BLaER1 (cell line): ENCODE measurements around the gene ARL5C.

ENCODE experiments used
- H3K27ac ChIP-seq: shearing (Covaris generic); formaldehyde crosslinking; 2 replicates; pipeline ENCODE4 v1.8.1; 2022
- H3K27me3 ChIP-seq: shearing (Covaris generic); formaldehyde crosslinking; 2 replicates; pipeline ENCODE4 v1.8.1; 2022
- H3K36me3 ChIP-seq: shearing (Covaris generic); formaldehyde crosslinking; 2 replicates; pipeline ENCODE4 v1.8.1; 2022
- H3K4me1 ChIP-seq: shearing (Covaris generic); formaldehyde crosslinking; 2 replicates; pipeline ENCODE4 v1.8.1; 2022
- H3K4me2 ChIP-seq: shearing (Covaris generic); formaldehyde crosslinking; 2 replicates; pipeline ENCODE4 v1.8.1; 2022
- H3K4me3 ChIP-seq: shearing (Covaris generic); formaldehyde crosslinking; 2 replicates; pipeline ENCODE4 v1.8.1; 2022
- H3K9ac ChIP-seq: shearing (Covaris generic); formaldehyde crosslinking; 2 replicates; pipeline ENCODE4 v1.8.1; 2022
- H3K9me3 ChIP-seq: shearing (Covaris generic); formaldehyde crosslinking; 2 replicates; pipeline ENCODE4 v1.8.1; 2022
- H4K20me1 ChIP-seq: shearing (Covaris generic); formaldehyde crosslinking; 2 replicates; pipeline ENCODE4 v1.8.1; 2022
- Cebpa-rat ChIP-seq: shearing (Covaris generic); IDR thresholded peaks from 2 replicates; pipeline ENCODE4 v1.8.1; 2022

The ARL5C gene

GRCh38 chr17:39118674-39119419 is 47.1 kb downstream of the ARL5C start:
- Histone ChIP-seq H4K20me1 (no peaks in the 10 kb centered on the region), H3K27ac (peak overlapping the region; percentile 42), H3K9me3 (0 out of 2 replicates have a peak, but pooled peaks cover 6% of the 10 kb centered on the region), H3K4me1 (peaks cover 28% of the 10 kb centered on the region), H3K4me3 (no peak overlapping the region), H3K9ac (no peak overlapping the region), H3K4me2 (peak overlapping the region; percentile 75), H3K36me3 (no peaks in the 10 kb centered on the region), H3K27me3 (no peaks in the 10 kb centered on the region)
- no peak for TF ChIP-seq Cebpa-rat

DNA sequence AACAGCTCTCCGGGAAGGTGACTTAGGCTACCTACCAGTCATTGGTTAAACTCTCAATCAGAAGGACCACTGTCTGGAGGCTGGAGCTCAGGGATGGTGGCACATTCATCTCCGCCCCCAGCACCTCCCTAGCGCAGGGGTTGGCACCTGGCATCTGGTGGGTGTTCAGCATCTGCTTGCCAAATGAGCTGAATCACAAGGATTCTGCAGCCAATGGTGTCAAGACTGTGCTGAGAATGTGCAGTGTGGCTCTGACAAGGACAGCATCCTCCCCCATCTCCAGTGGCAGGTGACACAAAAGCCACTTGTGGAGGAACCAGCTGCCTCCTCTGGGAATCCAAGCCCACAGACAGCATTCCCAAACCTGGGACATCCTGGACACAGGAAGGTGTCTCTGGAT is 49.7 kb downstream of the ARL5C start:
- no peaks in the 10 kb centered on the region for H3K27me3 ChIP-seq
- no peak overlapping the region for H3K4me2 ChIP-seq
- no peaks in the 10 kb centered on the region for H3K36me3 ChIP-seq
- 0 out of 2 replicates have a peak, but pooled peaks cover 6% of the 10 kb centered on the region for H3K9me3 ChIP-seq
- no peaks in the 10 kb centered on the region for H4K20me1 ChIP-seq
- TF ChIP-seq Cebpa-rat = no peak
- no peak overlapping the region for H3K4me3 ChIP-seq
- H3K9ac ChIP-seq = no peak overlapping the region
- peaks cover 28% of the 10 kb centered on the region for H3K4me1 ChIP-seq
- no peak overlapping the region for H3K27ac ChIP-seq

GRCh38 chr17:39115135-39115534 is 50.8 kb downstream of the ARL5C start:
- H4K20me1 ChIP-seq = no peaks in the 10 kb centered on the region
- 0 out of 2 replicates have a peak, but pooled peaks cover 6% of the 10 kb centered on the region for H3K9me3 ChIP-seq
- H3K27ac ChIP-seq = no peak overlapping the region
- H3K27me3 ChIP-seq = no peaks in the 10 kb centered on the region
- no peak for TF ChIP-seq Cebpa-rat
- peaks cover 28% of the 10 kb centered on the region for H3K4me1 ChIP-seq
- H3K4me2 ChIP-seq = no peak overlapping the region
- H3K4me3 ChIP-seq = no peak overlapping the region
- no peaks in the 10 kb centered on the region for H3K36me3 ChIP-seq
- H3K9ac ChIP-seq = no peak overlapping the region

- TF ChIP-seq Cebpa-rat = no peak
- Histone ChIP-seq H3K27me3 (no peaks in the 10 kb centered on the region), H3K4me1 (peaks cover 24% of the 10 kb centered on the region), H4K20me1 (no peaks in the 10 kb centered on the region), H3K4me3 (no peak overlapping the region), H3K9me3 (0 out of 2 replicates have a peak, but pooled peaks cover 6% of the 10 kb centered on the region), H3K9ac (no peak overlapping the region), H3K4me2 (no peak overlapping the region), H3K36me3 (no peaks in the 10 kb centered on the region), H3K27ac (no peak overlapping the region)
Measured at GRCh38 chr17:39114723-39115122, 51.2 kb downstream of the ARL5C start.

DNA sequence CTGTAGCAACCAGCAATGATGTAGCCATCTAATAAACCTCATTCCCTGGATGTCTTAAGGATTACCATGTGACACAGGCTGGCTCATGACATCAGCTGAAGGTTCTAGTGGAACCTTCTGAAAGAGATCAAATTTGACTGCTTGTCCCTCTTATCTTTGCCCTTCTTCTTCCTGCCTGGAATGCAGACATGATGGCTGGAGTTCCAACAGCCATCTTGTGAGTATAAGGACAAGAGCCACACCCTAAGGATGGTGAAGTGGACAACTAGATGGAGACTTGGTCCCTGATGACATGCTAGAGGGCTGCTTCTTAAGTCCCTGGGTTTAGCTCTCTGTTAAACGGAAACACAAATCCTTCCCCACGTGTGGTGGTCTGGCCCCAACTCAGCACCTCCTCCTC is 52.1 kb downstream of the ARL5C start:
- no peaks in the 10 kb centered on the region for H4K20me1 ChIP-seq
- no peak overlapping the region for H3K4me2 ChIP-seq
- H3K27me3 ChIP-seq = no peaks in the 10 kb centered on the region
- peaks cover 15% of the 10 kb centered on the region for H3K4me1 ChIP-seq
- no peak overlapping the region for H3K9ac ChIP-seq
- no peaks in the 10 kb centered on the region for H3K36me3 ChIP-seq
- no peak for TF ChIP-seq Cebpa-rat
- H3K4me3 ChIP-seq = no peak overlapping the region
- H3K9me3 ChIP-seq = 0 out of 2 replicates have a peak, but pooled peaks cover 6% of the 10 kb centered on the region
- no peak overlapping the region for H3K27ac ChIP-seq

GRCh38 chr17:39110435-39111136 is 55.4 kb downstream of the ARL5C start:
- Histone ChIP-seq H3K4me3 (no peak overlapping the region), H3K36me3 (no peaks in the 10 kb centered on the region), H3K27me3 (no peaks in the 10 kb centered on the region), H4K20me1 (no peaks in the 10 kb centered on the region), H3K4me2 (no peak overlapping the region), H3K4me1 (peaks cover 15% of the 10 kb centered on the region), H3K9ac (no peak overlapping the region), H3K27ac (no peak overlapping the region), H3K9me3 (no peaks in the 10 kb centered on the region)
- TF ChIP-seq Cebpa-rat = no peak

DNA sequence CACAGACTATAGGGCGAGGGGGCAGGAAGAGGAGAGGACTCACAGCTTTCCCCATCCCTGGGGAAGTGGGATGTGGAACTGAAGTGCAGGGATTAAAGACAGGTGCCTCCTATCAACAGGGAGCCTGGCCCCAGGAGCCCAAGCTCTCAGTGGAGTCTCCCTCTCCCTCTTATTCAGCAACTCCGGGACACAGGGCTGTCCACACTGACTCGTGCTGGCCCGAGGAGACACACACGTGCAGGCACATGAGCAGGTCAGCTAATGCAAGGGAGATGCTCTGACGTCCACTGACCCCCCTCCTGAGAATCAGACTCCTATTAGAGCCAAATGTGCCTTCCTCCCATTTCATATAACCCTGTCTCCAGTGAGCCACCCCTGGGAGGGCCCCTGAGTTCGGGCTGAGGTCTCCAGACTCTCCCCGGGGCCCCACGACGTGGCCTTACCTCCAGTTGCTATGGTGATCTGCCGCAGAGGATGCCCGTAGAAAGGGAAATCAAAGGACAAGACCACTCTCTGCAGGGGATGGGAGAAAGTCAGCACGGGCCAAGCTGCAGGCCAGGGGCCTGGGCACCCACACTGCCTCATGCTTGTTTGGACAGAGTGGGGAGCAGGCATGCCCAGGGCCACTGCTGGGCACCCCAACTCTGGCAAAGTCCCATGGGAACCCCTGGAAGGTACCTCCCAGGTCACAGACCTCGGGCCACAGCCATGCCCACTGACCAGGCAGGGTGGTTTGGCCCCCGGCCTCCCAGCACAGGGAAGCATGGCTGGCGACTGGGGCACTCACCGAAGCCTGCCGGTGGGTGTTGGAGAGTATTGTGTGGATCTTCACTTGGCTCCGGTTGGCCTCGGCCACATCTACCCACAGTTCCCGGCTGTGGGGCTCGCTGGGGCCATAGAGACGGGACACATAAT is 57.2 kb downstream of the ARL5C start:
- peaks cover 31% of the 10 kb centered on the region for H3K4me1 ChIP-seq

GRCh38 chr17:39107973-39108372 is 58.0 kb downstream of the ARL5C start:
- Histone ChIP-seq H3K9me3 (no peaks in the 10 kb centered on the region), H3K27me3 (no peaks in the 10 kb centered on the region), H3K4me1 (peaks cover 37% of the 10 kb centered on the region), H4K20me1 (no peaks in the 10 kb centered on the region), H3K9ac (no peak overlapping the region), H3K27ac (no peak overlapping the region), H3K36me3 (no peaks in the 10 kb centered on the region), H3K4me2 (no peak overlapping the region), H3K4me3 (no peak overlapping the region)
- no peak for TF ChIP-seq Cebpa-rat

More for the DNA sequence above, 57.2 kb downstream of the ARL5C start:
- no peak overlapping the region for H3K9ac ChIP-seq
- no peak overlapping the region for H3K4me3 ChIP-seq
- H3K27ac ChIP-seq = no peak overlapping the region
- H3K36me3 ChIP-seq = no peaks in the 10 kb centered on the region
- H3K27me3 ChIP-seq = no peaks in the 10 kb centered on the region
- no peaks in the 10 kb centered on the region for H3K9me3 ChIP-seq
- no peak overlapping the region for H3K4me2 ChIP-seq
- TF ChIP-seq Cebpa-rat = no peak
- H4K20me1 ChIP-seq = no peaks in the 10 kb centered on the region

GRCh38 chr17:39107155-39107554 is 58.8 kb downstream of the ARL5C start:
- H3K9me3 ChIP-seq = no peaks in the 10 kb centered on the region
- peak overlapping the region; percentile 45 for H3K4me2 ChIP-seq
- TF ChIP-seq Cebpa-rat = no peak
- no peak overlapping the region for H3K4me3 ChIP-seq
- no peak overlapping the region; the same call in 1 of the 2 replicates for H3K9ac ChIP-seq
- peaks cover 45% of the 10 kb centered on the region for H3K4me1 ChIP-seq
- H3K27me3 ChIP-seq = no peaks in the 10 kb centered on the region
- H3K36me3 ChIP-seq = no peaks in the 10 kb centered on the region
- no peak overlapping the region for H3K27ac ChIP-seq
- H4K20me1 ChIP-seq = no peaks in the 10 kb centered on the region
